NK-92 treated with Interleukin-12 subunit alpha and Interleukin-12 subunit beta, amount 100 ng/mL, for 24 hours (cell line): Measurements from ENCODE around the gene ASCC3.

Experiments
- DNase-seq: peaks from one replicate; lab custom pipeline; 2025; lab: John Stamatoyannopoulos, UW

ASCC3 gene

GRCh38 chr6:100464162-100464851 lies 416.8 kb downstream of the ASCC3 start:
- no peak for DNase-seq

DNA sequence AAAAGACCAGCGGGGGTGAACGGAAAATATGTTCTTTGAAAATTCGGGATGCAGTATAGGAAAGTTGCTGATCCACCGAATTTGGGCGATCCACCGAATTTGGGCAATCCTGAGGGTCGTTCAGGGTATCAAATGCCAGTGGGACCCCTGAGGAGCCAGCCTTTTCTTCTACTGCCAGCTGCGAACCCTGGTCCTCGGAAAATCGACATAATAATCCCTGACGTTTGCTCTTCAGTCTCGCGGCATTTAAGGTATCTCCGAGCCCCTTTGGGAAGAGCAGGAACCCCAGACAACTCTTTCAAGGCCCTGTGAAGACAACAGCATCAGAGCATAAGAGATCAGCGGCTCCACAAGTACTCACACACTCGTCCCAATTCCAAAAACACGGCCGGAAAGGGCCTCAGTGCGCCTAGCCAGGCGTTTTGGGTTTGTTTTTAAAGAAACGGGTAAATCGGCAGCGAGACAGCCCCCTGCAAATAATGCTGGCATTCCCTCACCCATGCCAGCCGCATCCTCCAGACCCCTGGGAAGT lies 417.4 kb downstream of the ASCC3 start:
- DNase-seq: no peak

DNA sequence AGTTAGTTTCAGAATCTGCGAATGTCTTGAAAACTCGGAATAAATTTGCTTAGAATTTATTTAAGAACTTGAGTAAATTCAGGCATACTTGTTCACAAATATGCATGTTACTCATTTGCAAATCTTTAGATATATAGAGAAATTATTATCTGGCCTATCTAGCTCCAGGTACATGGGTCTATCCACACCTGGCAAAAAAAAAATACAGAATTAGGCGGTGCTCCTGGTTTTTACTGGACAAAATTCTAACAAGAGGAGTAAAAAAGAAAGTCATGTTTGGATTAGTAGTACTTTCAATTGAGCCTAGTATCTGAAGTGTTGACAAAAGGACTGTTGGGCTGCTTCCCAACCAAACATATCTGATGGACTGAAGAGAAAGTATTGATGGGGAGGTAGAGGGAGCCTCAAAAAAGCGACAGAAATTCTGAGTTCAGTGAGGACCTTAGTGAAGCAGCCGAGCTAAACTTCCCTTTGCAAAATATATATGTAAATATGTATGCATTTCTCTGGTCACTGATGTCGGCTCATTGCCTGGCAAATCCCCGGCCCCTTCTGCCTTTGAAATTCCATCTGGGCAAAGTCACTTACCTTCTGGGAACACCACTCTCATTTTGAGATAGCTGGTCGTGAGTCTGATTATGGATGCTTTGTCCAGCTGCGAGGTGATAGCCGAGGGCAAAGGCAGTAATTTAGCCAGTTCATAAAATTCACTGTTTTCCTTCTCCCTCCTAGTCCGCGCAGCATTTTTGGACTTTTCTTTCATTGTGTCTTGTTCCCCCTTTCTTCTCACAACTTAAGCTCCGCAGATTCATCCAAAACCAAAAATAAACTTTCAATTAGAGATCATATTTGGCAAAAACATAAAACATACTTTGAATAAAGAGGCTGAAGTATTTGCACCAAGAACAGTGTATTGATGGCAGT lies 418.2 kb downstream of the ASCC3 start:
- DNase-seq: no peak

DNA sequence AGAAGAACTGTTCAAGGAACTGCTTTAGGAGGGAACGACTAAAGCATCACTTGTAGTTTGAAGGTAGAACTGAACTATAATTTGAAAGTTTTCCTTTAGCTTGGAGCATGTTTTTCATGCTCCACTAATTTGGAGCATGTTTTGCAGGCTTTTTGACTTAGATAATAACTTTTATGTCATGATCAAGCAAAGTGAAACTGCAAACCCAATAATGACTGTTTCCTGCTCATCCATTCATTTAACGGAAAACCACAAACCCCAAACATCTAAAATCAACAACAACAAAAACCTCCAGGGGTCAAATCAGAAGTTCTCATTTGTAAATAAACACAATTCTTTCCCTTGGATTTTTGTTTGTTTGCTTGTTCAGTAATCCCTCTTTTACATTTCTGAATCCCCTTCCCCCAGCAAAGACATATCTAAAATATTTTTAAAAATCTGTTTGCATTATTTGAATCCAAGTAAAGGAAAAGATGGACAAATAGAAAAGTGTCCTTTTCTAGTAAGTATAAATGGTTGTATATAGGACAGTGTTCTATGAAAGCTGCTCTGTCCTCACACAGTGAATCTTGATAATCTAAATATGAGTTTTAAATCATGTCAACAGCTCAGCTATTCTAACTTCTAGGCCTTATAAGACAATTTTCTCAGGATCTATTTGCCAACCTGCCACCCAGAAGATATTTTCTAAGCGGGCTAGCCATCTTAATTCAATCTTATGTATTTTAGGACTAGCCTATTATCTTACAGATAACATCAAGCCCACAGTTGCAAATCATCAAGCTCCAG lies 419.0 kb downstream of the ASCC3 start:
- DNase-seq: no peak

- DNase-seq: no peak
Measured at GRCh38 chr6:100461278-100461916, 419.7 kb downstream of the ASCC3 start.

GRCh38 chr6:100460650-100461204 lies 420.4 kb downstream of the ASCC3 start:
- no peak for DNase-seq

DNA sequence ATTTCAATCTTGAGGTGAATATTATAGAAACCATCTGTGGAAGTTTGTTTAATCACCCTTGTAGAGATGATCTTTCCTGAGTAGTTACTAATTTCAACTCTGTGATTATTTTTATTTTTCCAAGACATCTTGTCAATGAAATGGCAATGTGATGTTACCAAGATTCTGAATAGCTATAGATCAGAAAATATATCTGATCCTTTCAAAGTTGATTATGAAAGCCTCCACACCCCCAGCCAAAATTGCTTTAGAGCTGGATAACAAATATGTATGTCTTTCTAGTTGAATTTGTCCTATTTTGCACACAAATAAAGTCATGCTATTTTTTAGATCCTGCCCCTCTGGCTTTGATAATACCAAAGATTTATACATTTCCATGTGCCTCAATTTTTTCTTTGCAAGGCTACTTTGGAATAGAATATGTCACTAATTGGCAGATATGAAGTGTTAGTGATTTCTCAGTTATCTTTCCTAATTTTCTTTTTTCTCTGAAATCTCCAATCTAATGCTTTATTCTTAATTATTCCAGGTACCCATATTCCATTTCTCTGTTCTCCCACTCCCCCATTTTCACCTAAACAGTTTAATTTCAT lies 421.4 kb downstream of the ASCC3 start:
- DNase-seq: no peak

- DNase-seq: no peak
Measured at GRCh38 chr6:100458841-100459591, 422.1 kb downstream of the ASCC3 start.
